ENCODE results near the gene KCNJ9. TPM values are rescaled to one million over a fixed set of nuclear protein-coding genes. Genes with fewer than 3 reads are reported as not detected.

The KCNJ9 gene
- total and polyA plus RNA-seq, 10 of the 15 experiments (the other 5 are each of a cell fraction or from before 2014, with no cell fraction given): 0.12 TPM; not detected in 9

DNA sequence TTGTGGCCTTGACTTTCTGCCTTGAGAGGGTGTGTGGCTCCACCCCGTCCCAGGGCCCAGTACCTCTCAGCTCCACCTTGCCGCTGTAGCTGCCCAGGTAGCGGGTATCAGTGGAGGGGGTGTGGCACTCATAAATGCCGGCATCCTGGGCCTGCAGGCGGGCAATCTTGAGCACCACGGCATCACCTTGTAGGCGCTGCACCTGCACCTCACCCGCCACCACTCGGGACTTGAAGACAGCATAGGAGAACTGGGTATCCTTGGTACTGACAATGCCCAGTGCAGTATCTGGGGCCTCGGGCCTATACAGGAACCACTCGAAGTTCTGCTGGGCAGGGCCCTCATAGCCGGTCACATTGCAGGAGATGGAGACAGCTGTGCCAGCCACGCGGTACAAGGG is 13.5 kb downstream of the KCNJ9 start (continued):
- TF ChIP-seq, protein P1, sequence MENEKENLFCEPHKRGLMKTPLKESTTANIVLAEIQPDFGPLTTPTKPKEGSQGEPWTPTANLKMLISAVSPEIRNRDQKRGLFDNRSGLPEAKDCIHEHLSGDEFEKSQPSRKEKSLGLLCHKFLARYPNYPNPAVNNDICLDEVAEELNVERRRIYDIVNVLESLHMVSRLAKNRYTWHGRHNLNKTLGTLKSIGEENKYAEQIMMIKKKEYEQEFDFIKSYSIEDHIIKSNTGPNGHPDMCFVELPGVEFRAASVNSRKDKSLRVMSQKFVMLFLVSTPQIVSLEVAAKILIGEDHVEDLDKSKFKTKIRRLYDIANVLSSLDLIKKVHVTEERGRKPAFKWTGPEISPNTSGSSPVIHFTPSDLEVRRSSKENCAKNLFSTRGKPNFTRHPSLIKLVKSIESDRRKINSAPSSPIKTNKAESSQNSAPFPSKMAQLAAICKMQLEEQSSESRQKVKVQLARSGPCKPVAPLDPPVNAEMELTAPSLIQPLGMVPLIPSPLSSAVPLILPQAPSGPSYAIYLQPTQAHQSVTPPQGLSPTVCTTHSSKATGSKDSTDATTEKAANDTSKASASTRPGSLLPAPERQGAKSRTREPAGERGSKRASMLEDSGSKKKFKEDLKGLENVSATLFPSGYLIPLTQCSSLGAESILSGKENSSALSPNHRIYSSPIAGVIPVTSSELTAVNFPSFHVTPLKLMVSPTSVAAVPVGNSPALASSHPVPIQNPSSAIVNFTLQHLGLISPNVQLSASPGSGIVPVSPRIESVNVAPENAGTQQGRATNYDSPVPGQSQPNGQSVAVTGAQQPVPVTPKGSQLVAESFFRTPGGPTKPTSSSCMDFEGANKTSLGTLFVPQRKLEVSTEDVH (IDR thresholded peaks at IDR 0.05; ENCODE audit: low read depth, partially characterized antibody): no peak
- TF ChIP-seq, protein P2, sequence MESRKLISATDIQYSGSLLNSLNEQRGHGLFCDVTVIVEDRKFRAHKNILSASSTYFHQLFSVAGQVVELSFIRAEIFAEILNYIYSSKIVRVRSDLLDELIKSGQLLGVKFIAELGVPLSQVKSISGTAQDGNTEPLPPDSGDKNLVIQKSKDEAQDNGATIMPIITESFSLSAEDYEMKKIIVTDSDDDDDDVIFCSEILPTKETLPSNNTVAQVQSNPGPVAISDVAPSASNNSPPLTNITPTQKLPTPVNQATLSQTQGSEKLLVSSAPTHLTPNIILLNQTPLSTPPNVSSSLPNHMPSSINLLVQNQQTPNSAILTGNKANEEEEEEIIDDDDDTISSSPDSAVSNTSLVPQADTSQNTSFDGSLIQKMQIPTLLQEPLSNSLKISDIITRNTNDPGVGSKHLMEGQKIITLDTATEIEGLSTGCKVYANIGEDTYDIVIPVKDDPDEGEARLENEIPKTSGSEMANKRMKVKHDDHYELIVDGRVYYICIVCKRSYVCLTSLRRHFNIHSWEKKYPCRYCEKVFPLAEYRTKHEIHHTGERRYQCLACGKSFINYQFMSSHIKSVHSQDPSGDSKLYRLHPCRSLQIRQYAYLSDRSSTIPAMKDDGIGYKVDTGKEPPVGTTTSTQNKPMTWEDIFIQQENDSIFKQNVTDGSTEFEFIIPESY (IDR thresholded peaks at IDR 0.05): no peak
- TF ChIP-seq FOS (IDR thresholded peaks at IDR 0.05; ENCODE audit: borderline replicate concordance, extremely low read depth, insufficient read length): no peak

- CTCF ChIA-PET: interaction anchor here (0.9 to 30.2 kb wide), 9 partner anchors 9 to 284 kb away, joined by 3 to 1035 read pairs (median 5); partner anchors contain the start of genes KCNJ10, KCNJ9 and PEX19
- H3K4me3 ChIP-seq: no peak overlapping the region
- H3K79me2 ChIP-seq (ENCODE audit: control insufficient read depth, insufficient read depth, low read length): peaks cover 9% of the 10 kb centered on the region
- H3K9me3 ChIP-seq (replicated peaks; ENCODE audit: control insufficient read depth, insufficient read depth, low read length): no peaks in the 10 kb centered on the region
- no TSS peak for BruUV-seq (replicated peaks)
- H3K4me2 ChIP-seq (ENCODE audit: control insufficient read depth, insufficient read depth): no peak overlapping the region
- ATAC-seq (no peak), DNase-seq (ENCODE audit: low read depth, low spot score) (no peak), FAIRE-seq (no peak)
- RAD21 ChIA-PET (ENCODE audit: unreplicated experiment): interaction anchor here (1.2 to 4.4 kb wide), 2 partner anchors 9 to 109 kb away, joined by 4 to 31 read pairs; partner anchors contain the start of gene PEA15
- H3K4me1 ChIP-seq (ENCODE audit: control insufficient read depth, insufficient read depth, low read length): peaks cover 21% of the 10 kb centered on the region
- no peaks in the 10 kb centered on the region for H3K27me3 ChIP-seq (replicated peaks in 1 of 2; ENCODE audit: control insufficient read depth in 2 of 2, insufficient read depth in 2 of 2, low read length in 1 of 2)
- in situ Hi-C loops (cut with MboI) (loop anchor here (5.0 kb wide), 3 partner anchors 157 to 282 kb away; no protein-coding TSS in a partner anchor), intact Hi-C loops (cut with micrococcal nuclease; ENCODE audit: unreplicated experiment) (no loop called here)
- H3K36me3 ChIP-seq (ENCODE audit: control insufficient read depth in 2 of 2, insufficient read depth in 2 of 2, low read length in 1 of 2): peaks cover 0 to 2% of the 10 kb centered on the region in 2 experiments; a peak in 2 of 4 replicates
- WGBS (ENCODE audit: insufficient coverage, insufficient replicate concordance, low lambda C conversion rate, missing lambda C conversion rate): 87% methylated on average over 4 of the region's 4 CpGs
- no peaks in the 10 kb centered on the region; the same call in 1 of the 2 replicates for H4K20me1 ChIP-seq (ENCODE audit: control insufficient read depth, insufficient read depth)
- no peak overlapping the region for H2AFZ ChIP-seq (ENCODE audit: control insufficient read depth, low read depth, low read length)
- SMC1A ChIA-PET (ENCODE audit: uncharacterized antibody, unreplicated experiment): interaction anchor here (0.7 to 4.2 kb wide), 5 partner anchors 9 to 196 kb away, joined by 3 to 35 read pairs (median 4); no protein-coding TSS in a partner anchor
- no peak overlapping the region for H3K9ac ChIP-seq (ENCODE audit: control insufficient read depth, insufficient read depth, low read length)
- POLR2A ChIA-PET: no interaction called here
- no peak overlapping the region for H3K27ac ChIP-seq (ENCODE audit: control insufficient read depth, insufficient read depth)
- TF ChIP-seq IKZF2 (IDR thresholded peaks at IDR 0.05) (no peak), NFYB (IDR thresholded peaks at IDR 0.05; ENCODE audit: insufficient read depth, low read depth, low read length) (no peak), BCLAF1 (IDR thresholded peaks at IDR 0.05) (no peak), PML (IDR thresholded peaks at IDR 0.05; ENCODE audit: low read length) (no peak), CBX3 (IDR thresholded peaks at IDR 0.05; ENCODE audit: borderline replicate concordance, low read depth) (no peak), CREM (IDR thresholded peaks at IDR 0.05; ENCODE audit: low read depth) (no peak), ZNF217 (IDR thresholded peaks at IDR 0.05) (no peak), HCFC1 (IDR thresholded peaks at IDR 0.05; ENCODE audit: low read length) (no peak), KLF5 (IDR thresholded peaks at IDR 0.05; ENCODE audit: partially characterized antibody) (no peak)
- TF ChIP-seq, protein P3, sequence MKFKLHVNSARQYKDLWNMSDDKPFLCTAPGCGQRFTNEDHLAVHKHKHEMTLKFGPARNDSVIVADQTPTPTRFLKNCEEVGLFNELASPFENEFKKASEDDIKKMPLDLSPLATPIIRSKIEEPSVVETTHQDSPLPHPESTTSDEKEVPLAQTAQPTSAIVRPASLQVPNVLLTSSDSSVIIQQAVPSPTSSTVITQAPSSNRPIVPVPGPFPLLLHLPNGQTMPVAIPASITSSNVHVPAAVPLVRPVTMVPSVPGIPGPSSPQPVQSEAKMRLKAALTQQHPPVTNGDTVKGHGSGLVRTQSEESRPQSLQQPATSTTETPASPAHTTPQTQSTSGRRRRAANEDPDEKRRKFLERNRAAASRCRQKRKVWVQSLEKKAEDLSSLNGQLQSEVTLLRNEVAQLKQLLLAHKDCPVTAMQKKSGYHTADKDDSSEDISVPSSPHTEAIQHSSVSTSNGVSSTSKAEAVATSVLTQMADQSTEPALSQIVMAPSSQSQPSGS (IDR thresholded peaks at IDR 0.05; ENCODE audit: low read length): no peak
These were observed 14.2 kb downstream of the KCNJ9 start for GRCh38 chr1:160095382-160096105.
